ENCODE results near the gene CCDC180. TPM values are rescaled to one million over a fixed set of nuclear protein-coding genes. Genes with fewer than 3 reads are reported as not detected.

The CCDC180 gene
- total and polyA plus RNA-seq, 9 of the 15 experiments (the other 6 are each of a cell fraction or from before 2014, with no cell fraction given) = 0.56 to 4.2 (median 2.5) TPM

DNA sequence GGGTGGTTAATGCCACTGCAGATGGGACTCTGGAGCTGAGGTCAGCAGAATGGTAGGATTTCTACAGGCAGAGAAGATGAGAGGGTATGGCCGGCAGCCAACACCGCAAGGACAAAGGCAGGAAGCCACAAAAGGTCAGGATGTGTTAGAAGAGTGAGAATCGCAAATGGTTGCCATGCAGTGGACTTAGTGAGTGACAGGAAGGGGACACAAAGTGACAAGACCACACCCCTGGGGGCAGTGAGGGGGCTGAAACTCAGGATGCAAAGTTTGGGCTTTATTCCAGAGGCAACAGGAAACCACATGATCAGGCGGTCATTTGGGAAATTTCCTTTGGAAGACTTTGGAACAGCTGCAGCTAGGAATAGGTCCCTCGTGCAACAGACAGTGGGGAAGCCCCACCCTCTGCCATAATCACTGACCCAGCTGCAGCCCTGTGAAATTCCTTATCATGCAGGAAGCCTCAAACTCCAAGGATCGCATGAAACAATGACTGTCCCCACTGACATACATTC lies 14.2 kb upstream of the CCDC180 start (continued):
- no peak for TF ChIP-seq ZKSCAN1 (IDR thresholded peaks at IDR 0.05; ENCODE audit: low read depth, low read length)
- no peak for TF ChIP-seq ZNF133 (CRISPR knock-in tag; IDR thresholded peaks at IDR 0.05)
- TF ChIP-seq NFIC (IDR thresholded peaks at IDR 0.05) = peak; percentile 79
- no peak for TF ChIP-seq ZC3H11A (IDR thresholded peaks at IDR 0.05; ENCODE audit: low read depth, low read length)
- TF ChIP-seq HDAC8 (tag; IDR thresholded peaks at IDR 0.05) = no peak
- TF ChIP-seq, protein P1, sequence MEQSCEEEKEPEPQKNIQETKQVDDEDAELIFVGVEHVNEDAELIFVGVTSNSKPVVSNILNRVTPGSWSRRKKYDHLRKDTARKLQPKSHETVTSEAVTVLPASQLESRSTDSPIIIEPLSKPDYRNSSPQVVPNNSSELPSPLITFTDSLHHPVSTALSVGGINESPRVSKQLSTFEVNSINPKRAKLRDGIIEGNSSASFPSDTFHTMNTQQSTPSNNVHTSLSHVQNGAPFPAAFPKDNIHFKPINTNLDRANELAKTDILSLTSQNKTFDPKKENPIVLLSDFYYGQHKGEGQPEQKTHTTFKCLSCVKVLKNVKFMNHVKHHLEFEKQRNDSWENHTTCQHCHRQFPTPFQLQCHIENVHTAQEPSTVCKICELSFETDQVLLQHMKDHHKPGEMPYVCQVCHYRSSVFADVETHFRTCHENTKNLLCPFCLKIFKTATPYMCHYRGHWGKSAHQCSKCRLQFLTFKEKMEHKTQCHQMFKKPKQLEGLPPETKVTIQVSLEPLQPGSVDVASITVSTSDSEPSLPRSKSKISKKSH (CRISPR knock-in tag; IDR thresholded peaks at IDR 0.05) = no peak
- TF ChIP-seq HCFC1 (IDR thresholded peaks at IDR 0.05; ENCODE audit: low read depth, low read length) = no peak
- TF ChIP-seq PCBP2 (IDR thresholded peaks at IDR 0.05; ENCODE audit: low read depth, low read length, poor library complexity, severe bottlenecking) = no peak
- no peak for TF ChIP-seq ZNF507 (tag; conservative IDR thresholded peaks at IDR 0.05)
- TF ChIP-seq, protein P2, sequence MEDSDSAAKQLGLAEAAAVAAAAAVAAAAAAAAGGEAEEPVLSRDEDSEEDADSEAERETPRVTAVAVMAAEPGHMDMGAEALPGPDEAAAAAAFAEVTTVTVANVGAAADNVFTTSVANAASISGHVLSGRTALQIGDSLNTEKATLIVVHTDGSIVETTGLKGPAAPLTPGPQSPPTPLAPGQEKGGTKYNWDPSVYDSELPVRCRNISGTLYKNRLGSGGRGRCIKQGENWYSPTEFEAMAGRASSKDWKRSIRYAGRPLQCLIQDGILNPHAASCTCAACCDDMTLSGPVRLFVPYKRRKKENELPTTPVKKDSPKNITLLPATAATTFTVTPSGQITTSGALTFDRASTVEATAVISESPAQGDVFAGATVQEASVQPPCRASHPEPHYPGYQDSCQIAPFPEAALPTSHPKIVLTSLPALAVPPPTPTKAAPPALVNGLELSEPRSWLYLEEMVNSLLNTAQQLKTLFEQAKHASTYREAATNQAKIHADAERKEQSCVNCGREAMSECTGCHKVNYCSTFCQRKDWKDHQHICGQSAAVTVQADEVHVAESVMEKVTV (CRISPR knock-in tag; IDR thresholded peaks at IDR 0.05) = no peak
- peak; percentile 11; the same call in 1 of the 2 replicates for TF ChIP-seq MAFK (IDR thresholded peaks at IDR 0.05; ENCODE audit: low read length)

All from K562 (cell line).